Activated CD8-positive, alpha-beta T cell treated with anti-CD3 and anti-CD28 coated beads for 36 hours (primary cell): ENCODE measurements around the gene GPX4. TPM values are rescaled to one million over a fixed set of nuclear protein-coding genes. Genes with fewer than 3 reads are reported as not detected.

Experiments used
- ATAC-seq: fragments of 200-7000 bp; cut with Tn5 transposase; one replicate; pipeline ENCODE4 v1.10.0; 2021; ENCODE audit warnings: mild to moderate bottlenecking, moderate library complexity
- CTCF ChIA-PET: fragments of 350-600 bp; sonication (Branson Sonifier 250); formaldehyde crosslinking; loops from one replicate; lab custom pipeline; 2021; ENCODE audit warnings: antibody characterized with exemption; lab: Charles Lee
- POLR2A ChIA-PET: fragments of 350-600 bp; sonication (Branson Sonifier 250); formaldehyde crosslinking; loops from one replicate; lab custom pipeline; 2021; ENCODE audit warnings: antibody characterized with exemption; lab: Charles Lee
- DNase-seq: peaks from one replicate; pipeline ENCODE4 v3.0.0-alpha.2; 2020
- H3K27ac Mint-ChIP-seq: one replicate; pipeline ENCODE4 v1.8.0; 2021; ENCODE audit warnings: mild to moderate bottlenecking, mixed read lengths
- H3K27me3 Mint-ChIP-seq: one replicate; pipeline ENCODE4 v1.8.0; 2021; ENCODE audit warnings: mixed read lengths
- H3K36me3 Mint-ChIP-seq: one replicate; pipeline ENCODE4 v1.8.0; 2021; ENCODE audit warnings: low read depth, mixed read lengths
- H3K4me1 Mint-ChIP-seq: one replicate; pipeline ENCODE4 v1.8.0; 2021; ENCODE audit warnings: low read depth, mixed read lengths
- H3K4me3 Mint-ChIP-seq: one replicate; pipeline ENCODE4 v1.8.0; 2021; ENCODE audit warnings: mild to moderate bottlenecking, moderate library complexity, mixed read lengths
- H3K9me3 Mint-ChIP-seq: one replicate; pipeline ENCODE4 v1.8.0; 2021; ENCODE audit warnings: mixed read lengths
- CTCF ChIP-seq: fragments of 200-600 bp; IDR thresholded peaks from one replicate; pipeline ENCODE4 v1.8.0; 2022; ENCODE audit warnings: antibody characterized with exemption, mild to moderate bottlenecking
- intact Hi-C: fragments of 100-400 bp; cut with micrococcal nuclease; formaldehyde crosslinking; loops from one replicate; pipeline ENCODE4 v1.10.0; 2022
- total RNA-seq, 2 experiments: library from RNA; stranded (reverse); gene quantifications; one replicate each; pipeline ENCODE4 v1.2.3, GENCODE V29; 2021

Gene GPX4
- total RNA-seq, 2 experiments from 2014 or later, result 224 to 232 TPM

GRCh38 chr19:1091544-1092175, 12.1 kb upstream of the GPX4 start:
- Mint-ChIP-seq H3K36me3 (peaks cover 45% of the 10 kb centered on the region), H3K27ac (no peak overlapping the region), H3K4me3 (no peak overlapping the region), H3K9me3 (no peaks in the 10 kb centered on the region), H3K27me3 (no peaks in the 10 kb centered on the region), H3K4me1 (peaks cover 61% of the 10 kb centered on the region)
- DNase-seq (no peak), ATAC-seq (no peak)
- no peak for TF ChIP-seq CTCF
- ChIA-PET CTCF (interaction anchor here (1.2 kb wide), 1 partner anchor 11 kb away, joined by 4 read pairs; no protein-coding TSS in a partner anchor), POLR2A (interaction anchor here (1.2 to 8.1 kb wide), 6 partner anchors 10 to 180 kb away, joined by 3 to 148 read pairs (median 16); partner anchors contain the start of genes ARHGAP45 and CNN2)
- intact Hi-C loops, result no loop called here

- no peak for TF ChIP-seq CTCF
- no peaks in the 10 kb centered on the region for H3K9me3 Mint-ChIP-seq
- H3K27me3 Mint-ChIP-seq, result no peaks in the 10 kb centered on the region
- peak overlapping the region; percentile 90 for H3K4me3 Mint-ChIP-seq
- H3K4me1 Mint-ChIP-seq, result peaks cover 59% of the 10 kb centered on the region
- ChIA-PET CTCF (interaction anchor here (1.2 to 1.8 kb wide), 5 partner anchors 13 to 151 kb away, joined by 3 to 6 read pairs (median 4); partner anchors contain the start of gene ARHGAP45), POLR2A (interaction anchor here (1.1 to 4.8 kb wide), 6 partner anchors 11 to 66 kb away, joined by 3 to 72 read pairs (median 6); partner anchors contain the start of gene ARHGAP45)
- ATAC-seq (no peak), DNase-seq (no peak)
- peak overlapping the region; percentile 87 for H3K27ac Mint-ChIP-seq
- peaks cover 36% of the 10 kb centered on the region for H3K36me3 Mint-ChIP-seq
- intact Hi-C loops, result no loop called here
Observed at GRCh38 chr19:1093330-1093729, 10.5 kb upstream of the GPX4 start.

GRCh38 chr19:1093811-1094553, 9.8 kb upstream of the GPX4 start:
- H3K9me3 Mint-ChIP-seq, result no peaks in the 10 kb centered on the region
- intact Hi-C loops, result no loop called here
- peaks cover 59% of the 10 kb centered on the region for H3K4me1 Mint-ChIP-seq
- peaks cover 31% of the 10 kb centered on the region for H3K36me3 Mint-ChIP-seq
- CTCF ChIA-PET, result interaction anchor here (1.0 to 1.8 kb wide), 5 partner anchors 13 to 150 kb away, joined by 3 to 6 read pairs (median 4); no protein-coding TSS in a partner anchor
- POLR2A ChIA-PET, result interaction anchor here (0.6 to 4.8 kb wide), 11 partner anchors 12 to 145 kb away, joined by 3 to 72 read pairs (median 3); partner anchors contain the start of genes ARHGAP45 and CBARP
- H3K4me3 Mint-ChIP-seq, result peak overlapping the region; percentile 90
- no peaks in the 10 kb centered on the region for H3K27me3 Mint-ChIP-seq
- peak overlapping the region; percentile 87 for H3K27ac Mint-ChIP-seq
- TF ChIP-seq CTCF, result no peak
- ATAC-seq (no peak), DNase-seq (no peak)

- ChIA-PET POLR2A (interaction anchor here (0.9 to 4.8 kb wide), 9 partner anchors 13 to 144 kb away, joined by 3 to 72 read pairs (median 4); partner anchors contain the start of genes ARHGAP45 and CBARP), CTCF (interaction anchor here (1.0 to 1.8 kb wide), 5 partner anchors 14 to 150 kb away, joined by 3 to 6 read pairs (median 4); no protein-coding TSS in a partner anchor)
- DNase-seq (peak; percentile 64), ATAC-seq (peak; percentile 3)
- Mint-ChIP-seq H3K9me3 (no peaks in the 10 kb centered on the region), H3K27ac (peak overlapping the region; percentile 87), H3K27me3 (no peaks in the 10 kb centered on the region), H3K4me3 (peak overlapping the region; percentile 90), H3K4me1 (peaks cover 60% of the 10 kb centered on the region), H3K36me3 (peaks cover 27% of the 10 kb centered on the region)
- intact Hi-C loops, result no loop called here
- no peak for TF ChIP-seq CTCF
Observed at GRCh38 chr19:1094655-1094977, 9.2 kb upstream of the GPX4 start.
